HuH-7 (cell line): ENCODE results near the gene PCDH12.

Experiments
- DNase-seq: peaks from one replicate; pipeline ENCODE4 v3.0.0; 2011; ENCODE audit warnings: low spot score

PCDH12 gene

DNA sequence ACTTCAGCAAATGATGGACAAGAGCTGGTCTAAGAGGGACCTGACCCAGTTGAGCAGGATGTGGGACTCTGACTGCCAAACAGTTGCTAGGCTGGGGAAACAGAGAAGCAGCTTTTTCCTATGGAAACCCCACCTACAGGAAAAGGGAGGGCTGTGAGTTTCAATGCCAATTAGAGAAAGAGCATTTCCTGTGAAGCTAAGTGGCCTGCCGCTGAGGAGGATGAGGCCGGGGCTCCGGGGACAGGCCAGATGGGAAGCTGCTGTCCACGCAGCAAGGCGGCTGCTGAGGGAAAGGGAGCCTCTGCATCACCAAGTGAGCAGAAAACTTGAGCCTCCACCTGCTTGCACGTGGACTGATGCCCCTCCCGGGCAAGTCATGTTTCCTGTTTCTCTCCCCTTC, at the start of gene PCDH12:
Gene PCDH12, minus strand, starts transcription at position 90 of the 400 bp plus-strand sequence. CDS start 351 bp downstream, outside the sequence.
- DNase-seq = no peak

DNA sequence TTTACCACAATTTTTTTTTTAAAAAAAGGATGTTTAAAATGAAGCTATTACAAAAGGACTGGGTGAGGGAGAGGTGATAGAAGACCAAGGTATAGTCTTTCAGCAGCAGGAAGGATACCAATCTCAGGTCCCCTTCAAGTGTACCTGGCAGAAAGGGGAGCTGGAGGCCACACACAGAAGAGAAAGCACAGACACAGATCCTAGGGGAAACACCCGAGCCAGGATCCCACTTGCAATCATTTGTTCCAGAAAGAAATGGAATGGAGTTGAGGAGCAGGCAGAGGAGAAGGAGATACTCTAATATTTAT, 49.2 kb upstream of the PCDH12 start:
- no peak for DNase-seq

DNA sequence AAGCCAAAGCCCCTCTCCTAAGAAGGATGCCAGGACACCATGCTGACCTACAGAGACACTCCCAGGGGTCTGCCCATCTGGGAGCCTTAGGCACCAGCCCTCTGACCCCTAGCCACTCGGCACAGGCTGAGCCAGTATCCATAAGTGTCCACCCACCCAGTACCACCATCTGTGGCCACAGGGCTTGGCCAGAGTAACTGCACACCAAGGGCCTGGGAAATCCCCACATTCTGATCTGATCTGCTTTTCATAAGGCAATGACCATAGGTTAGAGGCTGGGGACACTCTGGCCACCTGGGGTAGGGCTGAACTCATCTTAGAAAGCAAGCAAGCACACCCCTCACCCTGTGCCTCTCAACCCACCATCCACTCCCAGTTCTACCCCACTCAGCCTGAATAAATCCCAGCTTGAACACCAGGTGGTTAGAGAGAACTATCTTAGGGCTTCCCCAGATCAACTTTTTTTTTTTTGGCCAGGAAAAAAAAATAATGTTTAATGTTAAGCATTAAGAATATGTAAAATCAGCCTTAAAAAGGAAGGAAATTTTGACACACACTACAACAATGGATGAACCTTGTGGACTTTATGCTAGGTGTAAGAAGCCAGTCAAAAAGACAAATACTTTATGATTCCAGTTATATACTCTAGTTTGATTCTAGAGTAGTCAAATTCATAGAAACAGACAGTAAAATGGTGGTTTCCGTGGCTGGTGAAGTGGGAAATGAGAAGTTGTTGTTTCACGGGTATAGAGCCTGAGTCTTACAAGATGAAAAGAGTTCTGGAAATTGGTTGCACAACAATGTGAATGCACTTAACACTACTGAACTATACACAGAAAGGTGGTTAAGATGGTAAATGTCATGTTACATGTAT, 48.6 kb upstream of the PCDH12 start:
- no peak for DNase-seq

DNA sequence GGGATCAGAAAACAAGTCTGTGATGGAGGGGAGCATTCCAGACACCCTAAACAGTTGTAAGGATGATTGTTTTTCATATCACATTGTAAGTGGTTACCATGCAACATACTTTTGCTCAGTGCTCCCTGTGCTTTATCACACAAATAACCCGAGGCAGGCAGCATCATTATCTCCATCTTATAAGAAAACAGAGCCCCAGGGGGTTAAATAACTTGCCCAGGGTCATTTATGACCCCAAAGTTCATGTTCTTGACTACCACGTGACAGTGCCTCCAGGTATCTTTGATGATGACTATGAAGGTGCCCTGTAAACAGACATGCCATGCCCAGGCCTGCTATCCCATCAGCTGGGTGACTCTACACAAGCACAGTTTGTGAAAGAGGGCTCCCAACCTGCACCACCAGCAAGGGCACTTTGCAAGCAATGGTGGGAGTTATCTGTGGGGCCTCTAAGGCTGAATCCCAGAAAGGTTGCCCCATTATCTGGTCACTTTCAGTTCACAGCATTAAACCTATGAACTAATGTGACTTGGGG, 45.3 kb upstream of the PCDH12 start:
- no peak for DNase-seq

DNA sequence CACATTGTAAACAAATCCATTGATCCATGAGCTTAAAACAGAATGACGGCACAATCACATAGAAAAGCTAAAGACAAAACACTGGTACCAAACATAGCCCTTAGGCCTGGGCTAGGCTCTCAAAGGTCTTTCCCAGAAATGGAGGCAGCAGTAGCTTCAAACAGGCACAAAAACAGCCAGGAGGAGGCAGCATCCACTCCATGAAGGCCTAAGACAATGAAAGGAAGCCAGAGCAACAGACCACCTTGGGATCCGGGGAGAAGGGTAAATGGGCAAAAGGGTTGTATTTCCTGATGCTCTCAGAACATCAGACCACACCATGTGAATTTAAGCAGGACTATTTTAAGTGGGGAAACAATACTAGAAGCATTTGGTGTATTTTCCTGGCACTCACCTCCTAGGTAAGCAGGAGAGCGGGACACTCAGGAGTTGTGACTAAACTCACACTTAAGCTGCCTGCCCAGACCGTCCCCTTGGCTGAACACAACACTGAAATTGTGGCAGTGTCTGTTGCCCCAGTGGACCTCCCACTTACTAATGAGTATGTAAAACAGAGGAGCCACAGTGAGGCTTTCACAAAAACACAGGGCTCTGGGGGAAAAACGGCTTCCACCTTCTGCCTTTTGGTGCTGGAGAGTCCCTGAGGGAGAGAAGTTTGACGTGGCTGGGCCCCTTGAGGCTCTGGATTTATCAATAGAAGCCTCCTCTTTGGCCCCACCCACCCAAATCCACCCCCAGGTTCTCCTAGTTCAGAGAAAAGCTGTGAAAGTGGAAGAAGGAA, 42.9 kb upstream of the PCDH12 start:
- DNase-seq = no peak

DNA sequence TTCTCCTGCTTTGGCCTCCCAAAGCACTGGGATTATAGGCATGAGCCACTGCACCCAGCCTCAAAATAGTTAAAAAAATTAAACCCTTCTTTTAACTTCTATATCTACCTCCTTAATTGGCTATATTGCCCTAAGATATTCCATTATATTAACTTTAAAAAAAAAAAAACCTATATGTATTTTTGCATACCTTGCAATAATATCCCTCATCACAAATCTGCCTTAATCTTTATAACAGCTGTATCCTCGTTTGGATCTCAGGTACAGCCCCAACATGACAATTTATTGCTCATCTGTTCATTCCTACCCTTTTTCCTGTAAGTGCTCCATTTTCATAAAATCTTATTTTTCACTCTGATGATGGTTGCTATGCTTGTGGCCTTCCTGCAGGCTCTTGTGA, 42.2 kb upstream of the PCDH12 start:
- no peak for DNase-seq

DNA sequence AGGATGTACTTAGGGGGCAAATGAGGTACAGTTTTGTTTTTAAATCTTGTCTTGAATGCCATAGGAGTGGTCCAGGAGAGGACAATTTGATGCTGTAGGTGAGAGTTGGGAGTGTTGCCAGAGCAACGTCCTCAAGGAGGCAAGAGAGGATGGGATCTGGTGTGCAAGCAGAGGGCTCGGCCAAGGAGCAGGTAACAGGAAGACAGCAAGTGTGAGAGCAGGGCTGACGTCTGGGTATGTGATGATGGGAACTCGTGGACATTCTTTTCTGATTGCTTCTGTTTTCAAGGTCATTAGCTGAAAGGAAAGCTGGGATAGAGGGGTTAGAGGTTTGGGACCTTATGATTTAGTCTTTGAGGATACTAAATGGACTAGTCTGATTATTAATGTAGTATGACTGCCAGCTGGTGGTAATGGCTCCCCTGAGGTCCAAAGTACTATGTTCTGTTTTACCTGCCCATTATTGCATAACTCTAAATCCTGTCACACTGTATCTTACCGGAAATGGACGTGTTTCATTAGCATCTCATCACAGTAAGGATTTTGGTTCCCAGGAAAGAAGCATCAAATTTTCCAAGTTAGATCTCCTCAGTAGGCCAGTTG, 39.5 kb upstream of the PCDH12 start:
- DNase-seq = no peak

DNA sequence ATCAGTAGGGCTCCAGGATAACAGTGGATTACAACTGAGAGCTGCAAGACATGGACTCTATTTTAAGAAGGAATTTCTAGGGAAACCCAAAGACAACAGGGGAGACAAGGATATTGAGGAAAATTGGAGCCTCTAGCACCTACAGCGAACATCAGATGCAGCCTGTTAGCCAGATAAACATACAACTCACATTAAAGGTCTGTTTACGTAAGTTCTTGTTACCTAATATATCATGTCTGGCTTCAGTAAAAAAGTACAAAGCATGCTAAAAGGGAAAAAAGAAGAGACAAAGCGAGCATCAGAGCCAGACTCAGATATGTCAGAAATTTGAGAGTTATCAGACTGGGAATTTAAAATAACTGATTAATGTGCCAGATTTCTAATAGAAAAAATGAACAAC, 37.7 kb upstream of the PCDH12 start:
- DNase-seq = no peak

DNA sequence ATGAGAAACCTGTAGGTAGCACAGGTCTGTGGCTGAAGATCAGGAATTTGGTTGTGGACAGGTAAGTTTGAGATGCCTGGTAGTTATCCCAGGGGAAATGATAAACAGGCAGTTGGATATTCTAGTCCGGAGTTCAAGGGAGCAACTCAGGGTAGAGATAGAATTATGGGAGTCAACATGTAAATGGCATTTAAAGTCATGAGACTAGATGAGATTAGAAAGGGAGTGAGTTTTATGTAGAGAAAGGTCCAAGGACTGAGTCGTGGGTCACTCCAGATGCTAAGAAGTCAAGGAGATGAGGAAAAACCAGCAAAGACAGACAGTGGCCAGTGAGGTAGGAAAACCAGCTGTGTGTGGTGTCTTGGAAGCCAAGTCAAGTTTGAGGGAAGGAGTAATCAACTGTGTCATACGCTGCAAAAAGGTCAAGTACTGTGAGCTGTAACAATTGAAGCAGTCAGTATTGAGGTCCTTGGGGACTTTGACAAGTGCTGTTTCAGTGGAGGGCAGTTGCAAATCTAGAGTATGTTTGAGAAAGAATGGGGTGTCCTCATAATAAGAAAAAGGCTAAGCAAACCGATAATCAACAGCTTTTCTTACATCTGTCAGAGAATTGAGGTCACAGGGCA, 36.6 kb upstream of the PCDH12 start:
- no peak for DNase-seq

DNA sequence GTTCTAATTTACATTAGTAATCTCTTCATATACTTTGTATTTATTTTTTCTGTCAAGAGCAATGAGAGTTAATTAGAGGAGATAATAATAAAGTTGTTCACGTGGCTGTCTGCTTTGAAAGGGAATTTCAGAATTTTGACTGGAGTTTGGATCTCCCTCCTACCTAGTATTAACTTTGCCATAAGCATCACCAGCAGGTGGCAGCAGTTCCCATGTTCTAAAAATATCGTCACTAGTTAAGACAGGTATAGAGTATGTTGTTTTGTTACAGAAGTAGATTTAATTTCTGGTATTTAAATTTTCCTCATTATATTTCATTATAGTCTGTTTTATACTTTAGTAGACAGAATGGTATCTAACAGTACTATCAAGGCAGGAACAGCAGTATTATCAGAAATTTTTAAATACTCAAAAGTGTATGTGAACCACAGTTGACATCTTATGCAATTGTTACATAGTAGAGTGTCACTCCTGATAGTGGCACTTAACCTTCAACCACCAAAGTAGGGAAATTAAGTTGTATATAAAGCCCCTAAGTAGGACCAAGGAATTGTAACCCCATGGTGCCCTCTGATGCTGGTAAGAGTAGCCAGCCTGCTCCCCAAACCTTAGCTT, 34.5 kb upstream of the PCDH12 start:
- peak; percentile 66 for DNase-seq

DNA sequence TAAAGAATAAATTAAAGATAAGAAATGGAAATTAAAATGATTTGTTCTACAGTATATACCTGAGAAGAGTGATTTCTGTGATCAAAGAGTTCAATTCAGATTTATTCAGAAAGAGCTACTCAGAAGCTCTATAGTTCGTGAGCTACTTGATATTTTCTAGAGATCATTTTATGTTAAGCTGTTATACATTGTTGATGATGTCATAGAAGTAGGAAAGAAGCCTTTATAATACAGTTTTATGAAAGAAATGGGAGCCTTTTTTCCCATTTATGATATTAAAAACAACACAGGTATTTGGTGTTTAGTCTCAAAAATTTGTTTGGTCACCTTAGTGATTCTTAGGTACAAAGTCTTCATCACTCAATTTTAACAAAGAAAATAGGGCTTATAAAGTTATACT, 31.7 kb upstream of the PCDH12 start:
- no peak for DNase-seq

DNA sequence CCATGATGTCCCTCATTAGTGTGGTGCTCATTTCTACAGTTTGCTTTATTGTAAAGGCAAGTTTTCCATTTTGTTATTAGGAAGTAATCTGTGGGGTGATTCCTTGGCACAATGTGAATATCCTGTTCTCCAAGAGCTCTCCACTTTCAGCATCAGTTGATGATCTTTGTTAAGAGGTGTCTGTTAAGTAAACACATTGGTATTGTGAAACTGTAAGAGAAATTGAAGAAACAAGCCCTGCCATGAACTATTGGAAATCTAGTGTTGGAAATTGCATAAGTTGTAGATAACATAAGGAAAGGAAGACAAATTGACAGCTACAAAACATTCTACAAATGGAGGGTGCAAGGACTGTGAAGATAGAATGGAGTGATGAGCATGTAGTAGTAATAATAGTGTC, 28.1 kb upstream of the PCDH12 start:
- no peak for DNase-seq

DNA sequence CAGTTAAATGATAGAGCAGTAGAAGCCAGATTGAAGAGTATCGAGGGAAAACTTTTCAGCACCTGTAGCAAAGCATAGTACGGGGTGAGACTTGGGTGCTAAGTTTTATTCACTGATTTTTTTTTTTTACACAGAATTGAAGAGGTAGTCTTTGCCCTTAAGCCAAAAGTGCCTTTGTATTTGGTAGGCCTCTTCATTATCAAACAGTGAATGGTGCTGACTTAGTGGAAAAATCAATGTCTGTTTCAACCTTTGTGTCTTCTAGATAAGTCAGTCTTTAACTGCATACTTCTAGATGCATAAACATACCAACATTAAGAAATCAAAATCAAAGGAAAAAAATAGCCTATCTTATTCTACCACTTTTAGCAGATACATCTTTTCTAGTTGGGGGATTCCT, 24.6 kb upstream of the PCDH12 start:
- DNase-seq = no peak

DNA sequence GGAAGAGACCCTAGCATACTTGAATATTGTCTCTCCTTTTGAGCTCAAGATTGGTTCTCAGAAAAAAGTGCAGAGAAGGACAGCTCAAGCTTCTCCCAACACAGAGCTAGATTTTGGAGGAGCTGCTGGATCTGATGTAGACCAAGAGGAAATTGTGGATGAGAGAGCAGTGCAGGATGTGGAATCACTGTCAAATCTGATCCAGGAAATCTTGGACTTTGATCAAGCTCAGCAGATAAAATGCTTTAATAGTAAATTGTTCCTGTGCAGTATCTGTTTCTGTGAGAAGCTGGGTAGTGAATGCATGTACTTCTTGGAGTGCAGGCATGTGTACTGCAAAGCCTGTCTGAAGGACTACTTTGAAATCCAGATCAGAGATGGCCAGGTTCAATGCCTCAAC, 20.4 kb upstream of the PCDH12 start:
- DNase-seq = no peak

DNA sequence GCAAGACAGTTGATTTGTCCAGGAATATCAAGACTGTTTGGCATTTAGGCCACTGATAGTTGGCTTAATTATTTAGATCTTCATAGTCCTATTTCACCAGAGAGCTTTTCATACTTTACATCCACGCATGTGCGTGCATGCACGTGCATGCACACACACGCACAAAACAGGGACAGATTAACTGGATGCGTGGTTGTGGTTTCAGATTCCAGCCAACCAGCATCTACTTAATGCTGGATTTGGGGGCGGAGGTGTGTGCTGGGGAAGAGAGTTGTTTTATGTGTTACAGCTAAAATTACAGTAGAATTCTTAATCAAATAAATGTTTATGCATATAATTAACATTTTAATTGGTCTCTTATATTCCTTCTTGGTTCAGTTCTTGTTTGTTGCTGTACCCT, 18.2 kb upstream of the PCDH12 start:
- no peak for DNase-seq

DNA sequence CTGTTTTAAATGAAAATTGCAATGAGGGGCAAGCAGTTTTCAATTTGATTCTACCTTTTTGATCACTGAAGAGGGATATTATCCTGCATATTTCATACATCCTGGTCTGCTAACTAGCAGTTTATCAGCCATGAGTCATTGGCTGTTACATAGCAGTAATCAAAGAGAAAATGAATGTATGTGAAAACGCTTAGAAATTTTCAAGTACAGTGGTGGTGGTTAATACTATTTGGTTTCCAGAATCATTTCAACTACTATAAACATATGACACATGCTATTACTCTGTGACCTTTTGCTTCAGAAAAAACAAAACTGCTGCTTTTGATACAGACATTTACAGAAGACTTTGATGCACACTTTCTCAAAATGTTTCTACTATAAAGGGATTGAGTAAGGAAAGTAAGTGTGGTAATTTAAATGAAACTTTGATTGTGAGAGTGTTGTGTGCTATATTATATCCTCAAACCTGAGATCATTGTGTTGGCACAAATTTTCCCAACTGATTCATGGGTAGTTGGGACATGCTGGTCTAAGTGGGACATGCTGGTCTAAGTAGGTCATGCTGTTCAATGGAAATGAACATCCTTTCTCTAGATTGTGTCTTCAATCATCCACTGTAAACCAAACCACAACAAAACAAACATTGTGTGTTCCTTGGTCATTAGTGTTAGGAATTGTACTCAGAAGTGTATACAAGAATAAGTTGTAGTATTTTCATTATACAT, 16.0 kb upstream of the PCDH12 start:
- no peak for DNase-seq

DNA sequence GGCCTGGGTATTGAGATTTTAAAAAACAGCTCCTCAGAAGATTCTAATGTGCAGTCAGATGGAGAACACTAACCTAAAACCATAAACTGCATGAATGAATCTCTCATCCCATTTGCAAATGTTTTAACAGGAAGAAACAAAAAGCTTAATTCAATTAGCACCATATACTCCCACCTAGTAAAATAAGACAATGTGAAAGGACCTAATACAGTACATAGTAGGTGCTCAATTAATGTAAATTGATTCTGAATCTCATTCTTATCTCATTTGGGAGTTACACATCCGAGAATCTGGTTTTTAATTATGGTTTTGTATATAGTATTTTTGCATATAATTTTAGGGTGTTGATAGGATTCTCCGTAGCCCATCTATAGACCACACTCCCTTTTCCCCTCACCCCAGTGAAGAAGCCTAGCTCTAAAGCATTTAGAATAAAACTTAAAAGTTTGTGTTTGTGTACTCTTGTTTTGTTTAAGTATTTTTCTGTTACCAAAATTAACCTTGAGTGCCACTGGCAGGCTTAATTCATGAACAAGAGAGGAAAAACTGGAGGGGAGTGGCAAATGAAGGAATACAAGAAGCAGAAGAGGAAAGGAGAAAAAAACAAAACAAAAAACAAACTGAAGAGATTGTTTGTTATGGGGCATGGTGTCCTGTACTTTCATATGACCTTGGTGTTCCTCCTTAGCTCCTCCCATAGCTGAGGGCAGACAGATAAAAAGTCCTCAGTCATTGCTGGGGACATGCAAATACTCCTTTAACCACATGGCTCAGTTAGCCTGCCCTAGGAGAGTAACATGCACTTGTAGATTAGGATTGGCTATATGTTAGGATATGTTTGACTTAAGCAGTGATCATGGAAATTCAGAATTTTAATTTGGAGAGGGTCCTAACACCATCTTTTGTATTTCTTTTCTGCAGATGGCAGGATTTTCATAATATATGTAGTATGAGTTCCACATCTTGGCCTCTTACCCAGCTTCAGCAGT, 12.1 kb upstream of the PCDH12 start:
- DNase-seq = no peak

DNA sequence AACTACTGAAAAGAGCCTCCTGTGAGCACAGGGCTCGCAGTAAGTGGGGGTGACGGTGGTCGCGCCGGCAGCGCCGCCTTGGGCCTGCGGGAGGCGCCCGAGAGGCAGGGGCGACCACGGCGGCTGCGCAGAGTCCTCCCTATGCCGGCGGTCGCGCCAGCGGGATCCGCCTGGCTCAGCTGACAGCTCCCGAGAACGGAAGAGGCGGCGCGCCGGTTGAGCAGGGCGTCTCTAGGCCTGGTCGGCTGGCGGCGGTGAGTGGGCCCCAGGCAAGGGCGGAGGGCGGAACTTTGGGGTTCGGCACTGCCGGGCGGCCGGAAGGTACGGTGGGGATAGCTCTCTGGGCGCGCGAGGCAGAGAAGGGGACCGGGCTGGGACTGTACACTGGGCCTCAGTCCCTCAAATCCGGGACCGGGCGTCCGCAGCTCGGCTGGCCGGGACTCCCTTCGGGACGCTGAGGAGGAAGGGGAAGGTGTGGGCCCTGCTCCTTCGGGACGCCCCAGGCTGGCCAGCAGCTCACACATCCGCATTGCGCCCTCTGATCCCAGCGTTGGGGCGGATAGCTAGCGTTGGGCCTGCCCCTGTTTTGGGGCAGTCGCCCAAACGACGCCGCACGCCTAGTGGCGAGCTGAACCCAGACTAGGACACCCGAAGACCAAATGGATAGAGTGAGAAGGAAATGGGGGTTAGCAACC, 11.1 kb upstream of the PCDH12 start, which contains the start of gene RNF14:
Gene RNF14, plus strand, starts transcription at position 192 of the 695 bp plus-strand sequence. CDS start 4,484 bp downstream, outside the sequence.
- peak; percentile 87 for DNase-seq

DNA sequence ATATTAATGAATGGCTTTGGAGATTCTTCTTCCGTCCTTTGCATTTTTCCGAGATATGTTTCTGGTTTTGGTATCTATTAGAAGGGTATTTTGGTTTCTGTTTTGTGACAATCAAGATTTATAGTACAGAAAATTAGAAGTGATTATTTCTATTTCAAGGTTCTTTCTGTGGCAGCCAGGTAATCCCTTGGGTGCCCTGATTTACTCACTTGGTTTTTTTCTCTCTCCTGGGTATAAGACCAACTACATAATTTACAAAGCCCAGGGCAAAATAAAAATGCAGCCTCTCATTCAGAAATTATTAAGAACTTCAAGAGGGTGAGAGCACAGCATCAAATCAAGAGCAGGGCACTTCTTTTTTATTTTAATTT, 8.9 kb upstream of the PCDH12 start:
- no peak for DNase-seq
